ENCODE measurements around the gene SRCIN1.
"Not testable (repeated sequence)": the region's sequence is repeated elsewhere in the genome, so short reads cannot be mapped to it uniquely, and the experiment has no call there.

Gene SRCIN1, protein sequence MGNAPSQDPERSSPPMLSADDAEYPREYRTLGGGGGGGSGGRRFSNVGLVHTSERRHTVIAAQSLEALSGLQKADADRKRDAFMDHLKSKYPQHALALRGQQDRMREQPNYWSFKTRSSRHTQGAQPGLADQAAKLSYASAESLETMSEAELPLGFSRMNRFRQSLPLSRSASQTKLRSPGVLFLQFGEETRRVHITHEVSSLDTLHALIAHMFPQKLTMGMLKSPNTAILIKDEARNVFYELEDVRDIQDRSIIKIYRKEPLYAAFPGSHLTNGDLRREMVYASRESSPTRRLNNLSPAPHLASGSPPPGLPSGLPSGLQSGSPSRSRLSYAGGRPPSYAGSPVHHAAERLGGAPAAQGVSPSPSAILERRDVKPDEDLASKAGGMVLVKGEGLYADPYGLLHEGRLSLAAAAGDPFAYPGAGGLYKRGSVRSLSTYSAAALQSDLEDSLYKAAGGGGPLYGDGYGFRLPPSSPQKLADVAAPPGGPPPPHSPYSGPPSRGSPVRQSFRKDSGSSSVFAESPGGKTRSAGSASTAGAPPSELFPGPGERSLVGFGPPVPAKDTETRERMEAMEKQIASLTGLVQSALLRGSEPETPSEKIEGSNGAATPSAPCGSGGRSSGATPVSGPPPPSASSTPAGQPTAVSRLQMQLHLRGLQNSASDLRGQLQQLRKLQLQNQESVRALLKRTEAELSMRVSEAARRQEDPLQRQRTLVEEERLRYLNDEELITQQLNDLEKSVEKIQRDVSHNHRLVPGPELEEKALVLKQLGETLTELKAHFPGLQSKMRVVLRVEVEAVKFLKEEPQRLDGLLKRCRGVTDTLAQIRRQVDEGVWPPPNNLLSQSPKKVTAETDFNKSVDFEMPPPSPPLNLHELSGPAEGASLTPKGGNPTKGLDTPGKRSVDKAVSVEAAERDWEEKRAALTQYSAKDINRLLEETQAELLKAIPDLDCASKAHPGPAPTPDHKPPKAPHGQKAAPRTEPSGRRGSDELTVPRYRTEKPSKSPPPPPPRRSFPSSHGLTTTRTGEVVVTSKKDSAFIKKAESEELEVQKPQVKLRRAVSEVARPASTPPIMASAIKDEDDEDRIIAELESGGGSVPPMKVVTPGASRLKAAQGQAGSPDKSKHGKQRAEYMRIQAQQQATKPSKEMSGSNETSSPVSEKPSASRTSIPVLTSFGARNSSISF

DNA sequence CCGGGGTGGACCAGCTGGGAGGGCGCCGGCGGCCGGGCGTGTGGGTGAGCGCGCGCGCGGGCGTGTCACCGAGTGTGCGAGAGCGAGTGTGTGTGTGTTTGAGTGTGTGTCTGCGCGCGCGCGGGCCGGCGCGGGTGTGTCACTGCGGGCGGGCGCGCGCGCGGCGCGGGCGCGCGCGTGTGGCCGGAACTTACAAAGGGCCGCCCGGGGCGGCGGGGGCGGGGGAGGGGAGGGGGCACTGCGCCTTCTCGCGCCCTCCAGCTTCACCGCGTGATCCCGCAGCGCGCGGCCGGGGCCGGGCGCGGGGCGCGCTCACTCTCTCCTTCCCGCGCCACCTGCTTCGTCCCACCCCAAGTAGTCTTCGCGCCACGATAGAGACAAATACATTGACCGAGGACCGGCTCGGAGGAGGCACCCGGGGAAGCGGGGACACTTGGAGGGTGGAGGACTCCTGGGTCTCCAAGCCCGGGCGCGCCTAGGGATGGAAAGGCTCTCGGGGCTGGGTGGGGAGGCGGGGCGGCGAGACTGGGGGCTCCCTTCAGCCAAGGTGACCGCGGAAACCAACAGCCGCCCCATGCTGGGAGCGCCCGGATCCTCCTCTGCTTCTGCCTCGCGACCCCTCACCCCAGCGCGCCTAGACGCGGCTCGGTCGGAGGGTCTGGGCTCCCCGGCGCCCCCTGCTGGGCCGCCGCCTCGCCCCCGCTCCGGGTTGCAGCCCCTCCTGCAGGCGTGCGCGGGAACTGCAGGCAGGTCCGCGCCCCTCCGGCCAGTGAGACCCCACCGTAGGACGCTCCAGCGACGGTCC is at the start of gene SRCIN1:
SRCIN1 (minus strand) TSS at position 112 of the 805 bp plus-strand sequence. CDS start 247 bp downstream, outside the sequence.
- DNase-seq = peak; percentile 33

DNA sequence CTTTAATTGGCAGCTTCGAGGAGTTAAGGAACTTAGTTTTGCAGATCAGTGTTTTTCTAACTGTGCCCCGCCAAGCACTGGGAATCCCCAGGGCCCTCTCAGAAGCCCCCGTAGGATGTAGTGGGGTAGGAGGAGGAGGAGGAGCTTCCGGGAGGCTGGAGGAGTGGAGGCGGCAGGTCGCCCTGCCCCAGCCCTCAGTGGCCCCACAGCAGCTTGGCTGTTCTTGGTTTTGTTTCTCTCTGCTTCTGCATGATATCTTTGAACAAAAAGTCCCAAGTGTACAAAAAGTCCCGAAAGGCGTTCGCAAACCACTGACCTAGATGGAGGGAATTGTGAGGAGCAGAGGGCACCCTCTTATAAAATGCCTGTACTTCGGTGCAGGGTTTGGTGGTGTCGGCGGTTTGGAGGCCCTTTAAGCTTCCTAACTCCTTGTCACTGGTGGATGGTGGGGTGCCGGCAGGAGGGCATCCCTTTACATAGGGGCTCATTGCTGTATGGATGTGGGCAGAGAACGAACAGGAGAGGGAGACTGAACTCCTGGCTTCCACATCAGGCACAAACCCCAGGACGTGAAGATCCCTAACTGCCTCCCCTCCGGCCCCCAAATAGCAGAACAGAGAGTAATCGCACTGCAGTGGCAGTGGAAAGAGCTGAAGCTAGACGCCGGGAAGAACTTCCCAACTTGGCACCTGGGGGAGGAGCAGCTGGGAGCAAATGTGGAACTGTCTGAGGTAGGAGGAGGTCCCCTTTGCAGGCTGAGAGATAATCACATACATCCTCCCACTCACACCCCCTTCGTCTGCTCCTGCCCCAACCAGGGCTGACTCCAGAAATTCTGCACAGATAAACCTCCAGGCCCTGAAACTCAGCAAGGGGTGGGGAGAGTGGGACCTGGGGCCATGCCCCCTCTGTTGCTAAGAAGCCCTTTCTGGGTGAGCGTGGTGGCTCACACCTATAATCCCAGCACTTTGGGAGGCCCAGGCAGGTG is 49.0 kb upstream of the SRCIN1 start:
- no peak for DNase-seq

DNA sequence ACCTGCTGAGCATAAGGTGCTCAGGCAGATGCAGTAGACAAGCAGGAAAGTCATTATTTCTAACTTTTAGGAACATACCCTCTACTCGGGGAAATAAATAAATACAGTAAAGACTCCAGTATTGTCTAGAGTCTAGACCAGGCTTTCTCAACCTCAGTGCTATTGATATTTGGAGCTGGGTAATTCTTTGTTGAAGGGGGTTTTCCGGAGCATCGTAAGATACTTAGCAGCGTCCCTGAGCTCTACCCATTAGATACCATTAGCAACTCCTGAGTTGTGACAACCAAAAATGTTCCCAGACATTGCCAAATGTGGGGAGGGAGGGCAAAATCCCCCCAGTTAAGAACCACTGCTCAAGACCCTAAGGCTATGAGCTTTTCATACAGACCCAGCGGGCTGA is 47.9 kb upstream of the SRCIN1 start:
- no peak for DNase-seq

DNA sequence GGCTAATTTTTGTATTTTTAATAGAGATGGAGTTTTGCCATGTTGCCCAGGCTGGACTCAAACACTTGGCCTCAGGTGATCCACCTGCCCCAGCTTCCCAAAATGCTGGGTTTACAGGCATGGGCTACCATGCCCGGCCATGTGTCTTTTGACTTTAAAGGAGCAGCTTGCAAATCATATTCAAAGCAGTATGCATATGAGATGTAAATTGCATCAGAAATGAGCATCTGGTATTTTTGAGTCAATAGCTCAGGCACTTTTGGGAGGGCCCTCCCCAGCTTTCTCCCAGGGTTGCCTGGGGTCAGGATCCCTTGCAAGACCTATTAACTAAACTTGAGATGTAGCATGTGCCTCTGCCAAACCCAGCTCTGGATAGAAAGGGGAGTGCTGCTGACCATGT is 47.5 kb upstream of the SRCIN1 start:
- DNase-seq = no peak

DNA sequence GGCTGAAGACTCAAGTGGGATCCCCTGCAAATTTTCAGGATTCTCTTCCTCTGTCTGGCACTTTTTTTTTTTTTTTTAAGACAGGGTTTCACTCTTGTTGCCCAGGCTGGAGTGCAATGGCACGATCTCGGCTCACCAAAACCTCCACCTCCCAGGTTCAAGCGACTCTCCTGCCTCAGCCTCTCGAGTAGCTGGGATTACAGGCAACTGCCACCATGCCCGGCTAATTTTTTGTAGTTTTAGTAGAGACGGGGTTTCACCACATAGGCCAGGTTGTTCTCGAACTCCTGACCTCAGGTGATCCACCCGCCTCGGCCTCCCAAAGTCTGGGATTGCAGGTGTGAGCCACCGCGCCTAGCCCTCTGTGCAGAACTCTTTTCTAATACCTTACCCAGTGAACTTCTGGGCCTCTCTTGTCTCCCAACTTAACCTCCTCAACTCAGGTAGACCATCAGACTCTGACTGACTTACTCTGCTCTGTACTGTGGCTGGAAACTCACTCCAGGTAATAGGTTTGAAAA is 45.0 kb upstream of the SRCIN1 start:
- DNase-seq = not testable (repeated sequence)

DNA sequence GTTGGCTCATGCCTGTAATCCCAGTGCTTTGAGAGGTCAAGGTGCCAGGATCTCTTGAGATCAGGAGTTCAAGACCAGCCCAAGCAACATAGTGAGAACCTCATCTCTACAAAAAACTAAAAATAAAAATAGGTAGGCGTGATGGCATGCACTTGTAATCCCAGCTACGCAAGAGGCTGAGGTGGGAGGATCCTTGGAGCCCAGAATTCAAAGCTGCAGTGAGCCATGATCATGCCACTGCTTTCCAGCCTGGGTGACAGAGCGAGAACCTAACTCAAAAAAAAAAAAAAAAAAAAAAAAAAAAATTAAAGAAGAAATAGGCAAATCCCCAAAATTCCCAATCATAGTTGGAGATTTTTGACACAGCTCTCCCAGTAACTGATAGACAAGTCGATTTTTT is 32.2 kb upstream of the SRCIN1 start:
- no peak for DNase-seq

DNA sequence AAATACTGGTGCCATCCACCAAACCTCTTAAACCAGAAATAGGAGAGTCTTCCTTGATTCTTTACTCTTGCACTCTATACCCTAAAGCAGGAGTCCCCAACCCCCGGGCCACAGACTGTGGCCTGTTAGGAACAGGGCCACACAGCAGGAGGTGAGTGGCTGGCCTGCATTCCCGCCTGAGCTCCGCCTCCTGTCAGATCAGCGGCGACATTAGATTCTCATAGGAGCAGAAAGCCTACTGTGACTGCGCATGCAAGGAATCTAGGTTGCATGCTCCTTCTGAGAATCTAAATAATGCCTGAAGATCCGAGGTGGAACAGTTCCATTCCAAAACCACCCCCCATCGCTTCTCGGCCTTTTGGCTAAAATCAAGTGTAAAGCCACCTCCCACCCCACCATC is 30.3 kb upstream of the SRCIN1 start:
- DNase-seq = no peak

DNA sequence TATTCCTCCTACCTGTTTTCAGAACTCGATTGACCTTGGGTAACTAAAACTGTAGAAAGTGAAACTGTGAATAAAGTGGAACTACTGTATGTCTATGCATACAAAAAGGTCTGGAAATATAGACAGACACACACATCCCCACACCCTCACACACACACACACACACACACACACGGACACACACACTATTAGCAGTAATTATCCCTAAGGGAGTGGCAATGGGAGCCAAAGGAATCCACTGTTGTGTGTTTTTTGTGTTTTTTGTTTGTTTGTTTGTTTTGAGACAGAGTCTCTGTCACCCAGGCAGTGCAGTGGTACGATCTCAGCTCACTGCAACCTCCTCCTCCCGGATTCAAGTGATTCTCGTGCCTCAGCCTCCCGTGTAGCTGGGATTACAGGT is 26.6 kb upstream of the SRCIN1 start:
- DNase-seq = no peak

DNA sequence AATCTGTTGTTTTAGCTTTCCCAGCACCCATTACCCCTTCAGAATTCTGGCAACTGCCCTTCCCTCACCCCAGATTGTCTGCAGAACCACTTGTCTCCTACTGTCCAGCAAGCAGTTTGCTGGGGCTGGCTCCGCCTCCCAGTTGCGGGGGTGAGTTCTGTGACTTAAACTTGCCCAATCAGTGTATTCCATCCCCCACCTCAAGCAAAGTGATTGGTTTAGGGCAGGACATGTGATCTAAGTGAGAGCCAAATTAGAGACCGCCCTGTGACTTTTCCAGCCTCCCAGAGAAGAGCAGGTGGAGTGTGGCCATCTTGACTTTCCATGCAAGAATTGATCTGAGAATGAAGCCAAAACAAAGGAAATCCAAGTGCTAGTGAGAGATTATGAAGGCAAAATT is 22.7 kb upstream of the SRCIN1 start:
- peak; percentile 54 for DNase-seq

DNA sequence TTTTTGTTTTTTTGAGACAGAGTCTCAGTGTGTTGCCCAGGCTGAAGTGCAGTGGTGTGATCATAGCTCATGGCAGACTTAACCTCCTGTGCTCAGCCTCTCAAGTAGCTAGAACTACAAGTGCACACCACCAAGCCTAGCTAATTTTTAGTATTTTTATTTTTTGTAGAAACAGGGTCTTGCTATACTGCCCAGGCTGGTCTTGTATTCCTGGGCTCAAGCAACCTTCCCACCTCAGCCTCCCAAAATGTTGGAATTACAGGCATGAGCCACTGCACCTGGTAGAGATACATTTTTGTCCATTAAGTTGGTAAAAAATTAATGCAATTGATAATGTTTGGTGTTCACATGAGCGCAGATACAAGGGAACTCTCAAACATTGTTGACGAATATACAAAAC is 22.2 kb upstream of the SRCIN1 start:
- no peak for DNase-seq

DNA sequence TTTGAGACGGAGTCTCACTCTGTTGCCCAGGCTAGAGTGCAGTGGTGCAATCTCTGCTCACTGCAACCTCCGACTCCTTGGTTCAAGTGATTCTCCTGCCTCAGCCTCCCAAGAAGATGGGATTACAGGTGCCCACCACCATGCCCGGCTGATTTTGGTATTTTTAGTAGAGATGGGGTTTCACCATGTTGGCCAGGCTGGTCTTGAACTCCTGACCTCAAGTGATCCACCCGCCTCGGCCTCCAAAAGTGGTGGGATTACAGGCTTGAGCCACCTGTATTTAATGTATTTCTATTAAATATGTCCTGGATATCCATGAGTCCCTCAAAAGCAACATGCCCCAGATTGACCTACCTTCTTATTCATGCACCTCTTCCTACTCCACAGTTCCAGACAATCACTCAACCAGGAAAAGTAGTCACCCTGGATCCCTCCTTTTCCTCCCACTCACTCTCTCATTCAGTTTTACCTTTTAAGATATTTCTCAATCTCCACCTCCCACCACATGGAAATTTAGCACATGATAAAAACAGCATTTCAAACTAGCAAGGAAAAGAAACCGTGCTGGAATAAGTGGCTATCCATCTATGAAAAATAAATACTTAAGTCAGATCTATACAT is 21.0 kb upstream of the SRCIN1 start:
- DNase-seq = not testable (repeated sequence)

DNA sequence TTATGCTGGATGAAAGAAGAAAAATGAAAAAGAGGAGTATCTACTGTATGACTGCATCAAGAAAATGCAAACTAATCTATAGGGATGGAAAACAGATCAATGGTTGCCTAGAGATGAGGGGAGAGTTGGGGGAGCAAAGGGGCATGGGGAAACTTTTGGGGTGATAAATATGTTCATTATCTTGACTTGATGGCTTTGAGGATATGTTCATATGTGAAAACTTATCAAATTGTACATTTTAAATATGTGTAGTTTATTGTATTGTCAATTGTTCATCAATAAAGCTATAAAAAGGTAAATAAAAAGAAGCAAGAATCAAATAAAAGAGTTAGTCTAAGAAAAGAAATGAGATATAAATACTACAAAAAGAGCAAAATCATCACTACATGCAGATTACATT is 19.7 kb upstream of the SRCIN1 start:
- no peak for DNase-seq

DNA sequence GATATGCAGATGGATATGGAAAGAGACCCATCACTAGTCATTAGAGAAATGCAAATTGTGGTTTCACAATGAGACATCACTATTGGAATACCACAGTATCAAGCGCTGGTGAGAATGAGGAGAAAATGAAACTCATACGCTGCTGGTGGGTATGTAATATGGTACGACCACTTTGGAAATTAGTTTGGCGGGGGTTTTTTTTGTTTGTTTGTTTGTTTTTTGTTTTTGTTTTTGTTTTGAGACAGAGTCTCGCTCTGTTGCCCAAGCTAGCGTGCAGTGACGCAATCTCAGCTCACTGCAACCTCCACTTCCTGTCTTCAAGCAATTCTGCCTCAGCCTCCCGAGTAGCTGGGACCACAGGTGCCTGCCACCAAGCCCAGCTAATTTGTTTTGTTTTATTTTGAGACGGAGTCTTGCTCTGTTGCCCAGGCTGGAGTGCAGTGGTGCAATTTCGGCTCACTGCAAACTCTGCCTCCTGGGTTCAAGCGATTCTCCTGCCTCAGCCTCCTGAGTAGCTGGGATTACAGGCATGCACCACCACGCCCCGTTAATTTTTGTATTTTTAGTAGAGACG is 19.1 kb upstream of the SRCIN1 start:
- not testable (repeated sequence) for DNase-seq

DNA sequence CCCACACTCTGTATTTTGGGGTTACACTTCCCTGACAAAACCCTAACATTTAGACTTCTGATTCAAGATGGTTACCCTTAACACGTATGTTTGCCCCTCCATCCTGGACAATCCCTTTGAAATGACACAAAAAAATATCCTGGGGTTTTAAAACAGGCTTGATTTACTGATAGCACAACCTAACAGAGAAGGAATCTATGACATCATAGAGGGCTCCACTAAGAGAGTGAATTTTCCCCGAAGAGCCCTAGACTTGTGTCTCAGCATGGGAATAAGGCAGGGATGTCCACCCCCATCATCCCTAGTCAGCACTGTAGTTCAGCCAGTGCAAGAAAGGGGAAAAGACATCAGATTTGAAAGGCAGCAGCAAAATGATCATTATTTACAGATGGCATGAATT is 15.8 kb upstream of the SRCIN1 start:
- DNase-seq = no peak

DNA sequence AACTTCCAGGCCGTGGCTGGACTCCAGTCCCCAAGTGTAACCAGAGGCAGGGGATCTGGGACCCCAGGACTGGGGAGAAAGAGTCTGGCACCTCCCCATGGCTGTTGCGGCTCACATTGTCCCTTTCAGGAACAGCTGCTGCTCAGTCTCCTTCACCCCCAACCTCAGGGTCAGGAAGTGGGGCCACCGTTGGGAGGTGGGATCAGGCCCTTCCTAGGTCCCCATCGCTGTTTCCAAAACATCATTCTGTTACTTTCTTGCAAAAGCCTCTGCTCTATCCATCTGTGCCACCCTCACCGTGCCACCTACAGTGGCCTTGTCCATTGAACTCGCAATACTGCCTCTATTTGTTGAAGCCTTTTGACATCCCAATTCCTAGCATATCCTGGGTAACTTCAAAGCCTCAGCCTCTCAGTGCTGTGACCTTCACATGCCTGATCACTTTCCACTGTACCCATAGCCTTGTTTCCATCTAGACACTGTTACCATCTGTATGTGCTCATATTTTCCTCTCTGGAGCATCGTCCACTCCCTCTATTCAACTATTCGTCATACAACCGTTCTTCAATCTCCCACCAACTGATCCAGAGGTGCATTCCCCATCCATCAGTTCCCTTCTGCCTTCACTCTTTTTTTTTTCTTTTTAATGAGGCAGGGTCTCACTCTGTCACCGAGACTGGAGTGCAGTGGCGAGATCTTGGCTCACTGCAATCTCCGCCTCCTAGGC is 15.0 kb upstream of the SRCIN1 start:
- no peak for DNase-seq

DNA sequence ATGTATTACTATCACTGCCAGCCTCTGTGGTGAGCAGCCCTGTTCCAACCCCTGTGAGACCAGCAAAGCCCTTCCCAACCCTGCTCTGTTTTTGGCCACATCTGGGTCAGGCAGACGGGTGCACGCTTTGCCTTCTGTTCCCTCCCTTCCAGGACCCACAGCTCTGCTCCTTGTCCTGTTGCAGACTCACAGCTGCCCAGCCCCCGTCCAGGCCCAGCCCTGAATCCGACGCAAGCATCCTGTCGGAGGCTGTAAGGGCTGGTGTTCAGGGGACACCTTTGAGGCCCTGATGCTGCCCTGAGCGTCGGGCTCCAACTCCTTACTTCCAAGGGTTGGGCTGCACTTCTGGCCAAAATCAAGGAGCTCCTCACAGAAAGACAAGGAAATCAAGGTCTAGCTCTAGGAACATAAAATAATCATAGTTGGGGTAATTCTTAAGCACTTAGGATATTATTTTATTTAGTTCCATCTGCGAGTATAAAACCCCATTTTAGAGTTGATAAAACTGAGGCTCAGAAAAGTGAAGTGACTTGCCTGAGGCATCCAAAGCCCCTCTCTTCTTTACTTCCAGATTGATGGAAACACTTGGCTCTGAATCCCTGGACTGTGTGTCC is 14.3 kb upstream of the SRCIN1 start:
- DNase-seq = no peak

DNA sequence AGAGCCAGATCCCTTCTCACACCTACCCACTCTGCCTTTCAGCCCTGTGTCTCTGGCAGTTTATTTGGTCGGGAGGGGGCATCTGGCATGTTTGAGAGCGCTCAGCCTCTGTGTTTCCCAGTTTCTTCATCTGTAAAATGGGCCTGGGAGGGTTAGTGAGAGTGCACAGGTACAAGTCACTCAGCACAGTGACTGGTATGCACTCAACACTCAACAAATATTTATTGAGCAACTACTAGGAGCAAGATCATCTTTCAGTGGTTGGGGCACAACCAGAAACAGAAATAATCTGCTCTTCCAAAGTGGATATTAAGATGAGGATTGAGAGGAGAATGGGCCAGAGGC is 13.7 kb upstream of the SRCIN1 start:
- no peak for DNase-seq

DNA sequence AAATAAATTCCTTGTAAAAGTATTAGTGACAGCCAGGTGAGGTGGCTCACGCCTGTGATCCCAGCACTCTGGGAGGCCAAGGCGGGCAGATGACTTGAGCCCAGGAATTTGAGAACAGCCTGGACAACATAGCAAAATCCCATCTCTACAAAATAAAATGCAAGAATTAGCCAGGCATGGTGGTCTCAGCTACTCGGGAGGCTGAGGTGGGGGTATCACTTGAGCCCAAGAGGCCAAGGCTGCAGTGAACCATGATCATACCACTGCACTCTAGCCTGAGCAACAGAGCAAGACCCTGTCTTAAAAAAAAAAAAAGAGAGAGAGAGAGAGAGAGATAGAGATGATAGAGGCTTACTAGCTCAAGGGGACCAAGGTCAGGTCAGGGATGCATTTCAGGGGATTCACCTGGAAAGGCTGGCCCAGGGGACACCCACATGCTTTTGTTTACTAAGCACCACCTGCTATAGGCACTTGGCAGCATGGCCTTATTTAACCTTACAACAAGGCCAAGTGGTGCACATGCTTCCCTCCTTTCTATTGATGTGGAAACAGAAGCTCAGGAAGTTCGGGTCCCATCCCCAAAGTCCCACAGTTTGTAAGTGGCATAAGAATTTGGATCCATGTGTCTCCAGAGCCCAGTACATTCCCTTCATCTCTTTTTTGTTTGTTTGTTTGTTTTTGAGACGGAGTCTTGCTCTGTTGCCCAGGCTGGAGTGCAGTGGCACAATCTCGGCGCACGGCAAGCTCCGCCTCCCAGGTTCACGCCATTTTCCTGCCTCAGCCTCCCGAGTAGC is 12.4 kb upstream of the SRCIN1 start:
- DNase-seq = no peak
